ENCODE data around the gene EGFL7.

GRCh38 chr9:136668983-136669790 lies 6.5 kb downstream of the EGFL7 start:
- TF ChIP-seq CTCF (conservative IDR thresholded peaks at IDR 0.05; ENCODE audit: low read depth, low read length) (no peak), EZH2 (IDR thresholded peaks at IDR 0.05; ENCODE audit: borderline replicate concordance, low read depth, low read length, poor library complexity, severe bottlenecking) (no peak)
